ENCODE measurements around the gene MEGF10. TPM values are rescaled to one million over a fixed set of nuclear protein-coding genes. Genes with fewer than 3 reads are reported as not detected.

The MEGF10 gene
- total RNA-seq, 3 donors from 2014 or later, result 0.48 to 14.4 (median 2.3) TPM

- intact Hi-C loops (cut with DNase I; ENCODE audit: low total_unique reads), result no loop called here
- no peak overlapping the region for H3K4me3 ChIP-seq
- no peaks in the 10 kb centered on the region for H3K36me3 ChIP-seq
- H3K9me3 ChIP-seq, result no peaks in the 10 kb centered on the region
- no peak overlapping the region for H3K27ac ChIP-seq
- H3K4me1 ChIP-seq, result no peaks in the 10 kb centered on the region
- no peak for TF ChIP-seq CTCF (IDR thresholded peaks at IDR 0.05)
- no peak for TF ChIP-seq POLR2AphosphoS5 (IDR thresholded peaks at IDR 0.05)
- no peak for TF ChIP-seq POLR2A (IDR thresholded peaks at IDR 0.05)
- DNase-seq (ENCODE audit: low spot score in 2 of 2), result no peak
- no peaks in the 10 kb centered on the region for H3K27me3 ChIP-seq
These were observed 96.0 kb downstream of the MEGF10 start for GRCh38 chr5:127386557-127386956.

- intact Hi-C loops (cut with DNase I; ENCODE audit: low total_unique reads), result no loop called here
These were observed 99.0 kb downstream of the MEGF10 start for GRCh38 chr5:127389601-127390000.

GRCh38 chr5:127392762-127393161 lies 102.2 kb downstream of the MEGF10 start:
- TF ChIP-seq CTCF (IDR thresholded peaks at IDR 0.05) (no peak), POLR2AphosphoS5 (IDR thresholded peaks at IDR 0.05) (no peak), POLR2A (IDR thresholded peaks at IDR 0.05) (no peak)
- H3K36me3 ChIP-seq, result no peaks in the 10 kb centered on the region
- no peaks in the 10 kb centered on the region for H3K9me3 ChIP-seq
- intact Hi-C loops (cut with DNase I; ENCODE audit: low total_unique reads), result no loop called here
- H3K27me3 ChIP-seq, result no peaks in the 10 kb centered on the region
- no peak overlapping the region for H3K4me3 ChIP-seq
- no peak overlapping the region for H3K27ac ChIP-seq
- no peaks in the 10 kb centered on the region for H3K4me1 ChIP-seq
- DNase-seq (ENCODE audit: low spot score in 2 of 2), result no peak

More at GRCh38 chr5:127389601-127390000, 99.0 kb downstream of the MEGF10 start:
- no peak for TF ChIP-seq CTCF (IDR thresholded peaks at IDR 0.05)
- TF ChIP-seq POLR2A (IDR thresholded peaks at IDR 0.05), result no peak
- no peak for TF ChIP-seq POLR2AphosphoS5 (IDR thresholded peaks at IDR 0.05)
- Histone ChIP-seq H3K9me3 (no peaks in the 10 kb centered on the region), H3K4me1 (no peaks in the 10 kb centered on the region), H3K4me3 (no peak overlapping the region), H3K27me3 (no peaks in the 10 kb centered on the region), H3K27ac (no peak overlapping the region), H3K36me3 (no peaks in the 10 kb centered on the region)
- no peak for DNase-seq (ENCODE audit: low spot score in 2 of 2)

- no peak for DNase-seq (ENCODE audit: low spot score in 2 of 2)
- Histone ChIP-seq H3K4me1 (no peaks in the 10 kb centered on the region), H3K27me3 (no peaks in the 10 kb centered on the region), H3K27ac (no peak overlapping the region), H3K9me3 (no peaks in the 10 kb centered on the region), H3K4me3 (no peak overlapping the region), H3K36me3 (no peaks in the 10 kb centered on the region)
- intact Hi-C loops (cut with DNase I; ENCODE audit: low total_unique reads), result no loop called here
- TF ChIP-seq POLR2AphosphoS5 (IDR thresholded peaks at IDR 0.05) (no peak), CTCF (IDR thresholded peaks at IDR 0.05) (no peak), POLR2A (IDR thresholded peaks at IDR 0.05) (no peak)
These were observed 106.0 kb downstream of the MEGF10 start for GRCh38 chr5:127396490-127397155.

GRCh38 chr5:127398508-127398907 lies 107.9 kb downstream of the MEGF10 start:
- Histone ChIP-seq H3K27me3 (no peaks in the 10 kb centered on the region), H3K4me1 (no peaks in the 10 kb centered on the region), H3K4me3 (no peak overlapping the region), H3K9me3 (no peaks in the 10 kb centered on the region), H3K36me3 (no peaks in the 10 kb centered on the region), H3K27ac (no peak overlapping the region)
- DNase-seq (ENCODE audit: low spot score in 2 of 2), result no peak
- TF ChIP-seq POLR2A (IDR thresholded peaks at IDR 0.05), result no peak
- no peak for TF ChIP-seq POLR2AphosphoS5 (IDR thresholded peaks at IDR 0.05)
- TF ChIP-seq CTCF (IDR thresholded peaks at IDR 0.05), result no peak
- intact Hi-C loops (cut with DNase I; ENCODE audit: low total_unique reads), result no loop called here
